H1 (cell line): ENCODE results near the gene KIAA0513. TPM values are rescaled to one million over a fixed set of nuclear protein-coding genes. Genes with fewer than 3 reads are reported as not detected.

ENCODE experiments used
- CTCF ChIA-PET: fragments of 300-600 bp; sonication (Branson Sonifier 250); formaldehyde crosslinking; loops from one replicate; lab custom pipeline; 2021; ENCODE audit not compliant: partially characterized antibody; lab: Charles Lee
- POLR2A ChIA-PET: fragments of 300-600 bp; sonication (Branson Sonifier 250); formaldehyde crosslinking; loops from one replicate; lab custom pipeline; 2021; ENCODE audit warnings: inconsistent platforms; ENCODE audit not compliant: partially characterized antibody; lab: Charles Lee
- DNase-seq, 2 experiments: peaks; one replicate each; pipeline versions ENCODE4 v3.0.0 to v3.0.0-alpha.2; 2010 to 2022; ENCODE audit warnings: low spot score in 2 of 2, low read depth in 1 of 2, mixed read lengths in 1 of 2
- FAIRE-seq: peaks from 2 replicates; lab custom pipeline; 2011; peaks lifted over from hg19 to GRCh38; lab: Jason Lieb, UNC
- H2AFZ ChIP-seq: 2 replicates; pipeline ENCODE4 v1.8.1; 2012; ENCODE audit warnings: low read length, inconsistent platforms
- H2AK5ac ChIP-seq: 2 replicates; pipeline ENCODE4 v1.6.1; 2013; ENCODE audit warnings: low read depth, low read length
- H2BK120ac ChIP-seq: replicated peaks from 2 replicates; pipeline ENCODE3; 2013; ENCODE audit warnings: low read depth, low read length, inconsistent platforms
- H2BK12ac ChIP-seq: 2 replicates; pipeline ENCODE4 v1.6.1; 2013; ENCODE audit warnings: low read depth, low read length
- H2BK15ac ChIP-seq: 2 replicates; pipeline ENCODE4 v1.6.1; 2013; ENCODE audit warnings: low read length
- H2BK20ac ChIP-seq: 2 replicates; pipeline ENCODE4 v1.6.1; 2013; ENCODE audit warnings: low read length
- H2BK5ac ChIP-seq: 2 replicates; pipeline ENCODE4 v1.6.1; 2013; ENCODE audit warnings: low read depth, low read length
- H3K14ac ChIP-seq: 2 replicates; pipeline ENCODE4 v1.6.1; 2013; ENCODE audit warnings: inconsistent platforms; ENCODE audit not compliant: insufficient read length
- H3K18ac ChIP-seq: 2 replicates; pipeline ENCODE4 v1.6.1; 2013; ENCODE audit warnings: low read length; ENCODE audit errors: extremely low read depth
- H3K23ac ChIP-seq: 2 replicates; pipeline ENCODE4 v1.6.1; 2013; ENCODE audit warnings: inconsistent platforms; ENCODE audit not compliant: insufficient read length
- H3K23me2 ChIP-seq: 2 replicates; pipeline ENCODE4 v1.6.1; 2013; ENCODE audit warnings: low read depth, low read length
- H3K27ac ChIP-seq: 2 replicates; pipeline ENCODE4 v1.6.1; 2011; ENCODE audit warnings: low read depth, low read length, inconsistent platforms
- H3K27me3 ChIP-seq, 4 experiments: replicated peaks in 1 of 4; 1 replicate in 1 of 4; 2 replicates in 3 of 4; pipeline versions ENCODE4 v1.6.1 to v1.8.1; 2011 to 2013; ENCODE audit warnings: low read length in 3 of 4, mild to moderate bottlenecking in 3 of 4, inconsistent platforms in 2 of 4, mixed read lengths in 2 of 4, moderate library complexity in 1 of 4; ENCODE audit not compliant: control insufficient read depth in 3 of 4, insufficient read depth in 3 of 4; ENCODE audit errors: extremely low read depth in 1 of 4
- H3K36me3 ChIP-seq, 4 experiments: 2 replicates each; pipeline versions ENCODE4 v1.6.1 to v1.8.1; 2011 to 2013; ENCODE audit warnings: mild to moderate bottlenecking in 4 of 4, low read length in 3 of 4, moderate library complexity in 2 of 4, control low read depth in 1 of 4, inconsistent platforms in 1 of 4; ENCODE audit not compliant: insufficient read depth in 4 of 4, control insufficient read depth in 2 of 4
- H3K4ac ChIP-seq: replicated peaks from 2 replicates; pipeline ENCODE3; 2013; ENCODE audit warnings: low read length, low read depth, mixed read lengths, inconsistent platforms; ENCODE audit not compliant: insufficient read length
- H3K4me1 ChIP-seq, 4 experiments: replicated peaks in 1 of 4; 1 replicate in 1 of 4; 2 replicates in 3 of 4; pipeline versions ENCODE4 v1.6.1 to v1.8.1; 2011 to 2013; ENCODE audit warnings: low read length in 3 of 4, inconsistent platforms in 2 of 4, mixed read lengths in 1 of 4; ENCODE audit not compliant: insufficient read depth in 4 of 4, control insufficient read depth in 3 of 4
- H3K4me2 ChIP-seq, 2 experiments: 2 replicates each; pipeline versions ENCODE4 v1.6.1 to v1.8.1; 2011 to 2013; ENCODE audit warnings: low read depth in 2 of 2, low read length in 2 of 2, control low read depth in 1 of 2, inconsistent platforms in 1 of 2, mild to moderate bottlenecking in 1 of 2; ENCODE audit not compliant: insufficient read depth in 1 of 2
- H3K4me3 ChIP-seq, 4 experiments: fragments of 200-600, 300-600 bp in 1 of 4; sonication (generic), shearing (Covaris generic), sonication (Bioruptor Twin) in 1 of 4; 2 replicates each; pipeline versions ENCODE4 v1.5.1 to v1.8.1; 2011 to 2016; ENCODE audit warnings: low read length in 4 of 4, low read depth in 3 of 4, control low read depth in 2 of 4, inconsistent platforms in 2 of 4, mild to moderate bottlenecking in 2 of 4, mixed read lengths in 1 of 4, moderate library complexity in 1 of 4; ENCODE audit not compliant: insufficient read depth in 2 of 4; ENCODE audit errors: extremely low read depth in 1 of 4
- H3K56ac ChIP-seq: replicated peaks from 2 replicates; pipeline ENCODE3; 2013; ENCODE audit warnings: low read depth, mild to moderate bottlenecking, mixed read lengths, low read length, inconsistent platforms; ENCODE audit not compliant: insufficient read length
- H3K79me1 ChIP-seq: 2 replicates; pipeline ENCODE4 v1.6.1; 2013; ENCODE audit warnings: low read depth, low read length, control low read depth
- H3K79me2 ChIP-seq, 2 experiments: 2 replicates each; pipeline versions ENCODE4 v1.6.1 to v1.8.1; 2012 to 2013; ENCODE audit warnings: low read length in 2 of 2, mild to moderate bottlenecking in 2 of 2, inconsistent platforms in 1 of 2; ENCODE audit not compliant: insufficient read depth in 2 of 2, control insufficient read depth in 1 of 2
- H3K9ac ChIP-seq, 4 experiments: replicated peaks in 1 of 4; 1 replicate in 1 of 4; 2 replicates in 3 of 4; pipeline versions ENCODE4 v1.6.1 to v1.8.1; 2011 to 2013; ENCODE audit warnings: low read depth in 3 of 4, low read length in 3 of 4, control low read depth in 2 of 4, mild to moderate bottlenecking in 2 of 4, moderate library complexity in 2 of 4, inconsistent platforms in 1 of 4; ENCODE audit errors: extremely low read depth in 1 of 4
- H3K9me3 ChIP-seq, 2 experiments: 2 replicates each; pipeline versions ENCODE4 v1.6.1 to v1.8.1; 2012 to 2013; ENCODE audit warnings: mild to moderate bottlenecking in 2 of 2, moderate library complexity in 2 of 2, control low read depth in 1 of 2, inconsistent platforms in 1 of 2, low read depth in 1 of 2, low read length in 1 of 2, mixed read lengths in 1 of 2; ENCODE audit not compliant: insufficient read depth in 2 of 2
- H4K20me1 ChIP-seq, 2 experiments: replicated peaks in 1 of 2; 2 replicates each; pipeline versions ENCODE3 to v1.8.1; 2011 to 2013; ENCODE audit warnings: inconsistent platforms in 2 of 2, low read length in 2 of 2, mild to moderate bottlenecking in 1 of 2; ENCODE audit not compliant: insufficient read depth in 2 of 2, control insufficient read depth in 1 of 2
- H4K5ac ChIP-seq: 2 replicates; pipeline ENCODE4 v1.6.1; 2013; ENCODE audit warnings: low read length, low read depth, mixed read lengths, inconsistent platforms; ENCODE audit not compliant: insufficient read length
- H4K8ac ChIP-seq: 2 replicates; pipeline ENCODE4 v1.8.0; 2013; ENCODE audit warnings: mild to moderate bottlenecking, moderate library complexity, low read length, inconsistent platforms; ENCODE audit not compliant: insufficient read depth; ENCODE audit errors: extremely low read depth
- H4K91ac ChIP-seq: replicated peaks from 2 replicates; pipeline ENCODE3; 2013; ENCODE audit warnings: low read length, mixed read lengths, inconsistent platforms; ENCODE audit not compliant: insufficient read length
- JUND ChIP-seq: IDR thresholded peaks from 2 replicates; pipeline ENCODE4 v1.6.1; 2011; ENCODE audit warnings: mild to moderate bottlenecking, improper control_type of control experiment, low read length
- NRF1 ChIP-seq: IDR thresholded peaks from 2 replicates; pipeline ENCODE4 v1.6.1; 2011; ENCODE audit warnings: mild to moderate bottlenecking, low read depth, low read length, improper control_type of control experiment
- POU5F1 ChIP-seq: IDR thresholded peaks from 2 replicates; pipeline ENCODE4 v1.6.1; 2011; ENCODE audit warnings: low read depth, mild to moderate bottlenecking, low read length, moderate library complexity
- SAP30 ChIP-seq: fragments of 300-600 bp; sonication (generic); IDR thresholded peaks from 2 replicates; pipeline ENCODE4 v1.7.1; 2012; ENCODE audit warnings: low read length, moderate library complexity, mild to moderate bottlenecking, inconsistent platforms; ENCODE audit not compliant: insufficient read depth, insufficient replicate concordance
- SIRT6 ChIP-seq: IDR thresholded peaks from one replicate; pipeline ENCODE4 v1.7.1; 2012; ENCODE audit warnings: low read length, inconsistent platforms
- YY1 ChIP-seq: IDR thresholded peaks from 2 replicates; pipeline ENCODE4 v1.6.1; 2011; ENCODE audit warnings: low read depth, mild to moderate bottlenecking, low read length
- WGBS, 2 experiments: shearing (Covaris generic) in 1 of 2; methylation state at CpG; one replicate each; pipeline versions ENCODE4 v1.1.6 to v1.1.7; 2013 to 2015; ENCODE audit warnings: low lambda C conversion rate in 2 of 2, mixed read lengths in 2 of 2, inconsistent platforms in 1 of 2, low coverage in 1 of 2, missing lambda C conversion rate in 1 of 2; ENCODE audit not compliant: insufficient replicate concordance in 2 of 2, insufficient coverage in 1 of 2, insufficient read length in 1 of 2; ENCODE audit errors: extremely low coverage in 1 of 2, missing lambda C conversion rate in 1 of 2; 5-methylcytosine and 5-hydroxymethylcytosine counted together
- polyA plus RNA-seq, 7 experiments: library from polyadenylated mRNA; depleted of rRNA in 3 of 7; stranded (reverse) in 5 of 7; unstranded in 2 of 7; fragments of >200 nt in 5 of 7; fragments of 200-250 nt in 2 of 7; gene quantifications; 1 replicate in 5 of 7; 2 replicates in 1 of 7; 4 replicates in 1 of 7; pipeline versions ENCODE4 v1.2.1 to v1.2.3, GENCODE V29; 2011 to 2013; ENCODE audit warnings: missing spikeins in 2 of 7, mixed read lengths in 2 of 7
- total RNA-seq: library from RNA; stranded (reverse); fragmentation: NEBNext Ultra II Directional; extraction: Animal tissue kit (Norgen Biotek cat#: 25700); gene quantifications from 2 replicates; pipeline ENCODE4 v1.2.1, GENCODE V29; 2021

KIAA0513 gene
- total and polyA plus RNA-seq, 2 of the 8 experiments (the other 6 are each of a cell fraction or from before 2014, with no cell fraction given) = 2.1 to 6.1 TPM

GRCh38 chr16:85077039-85077438 lies 49.4 kb downstream of the KIAA0513 start:
- 67% methylated on average over 10 of the region's 10 CpGs; no CpG with 5 or more reads in 1 of the 2 experiments for WGBS, 2 experiments
- POLR2A ChIA-PET = interaction anchor here (1.6 kb wide), 1 partner anchor 10 kb away, joined by 5 read pairs; no protein-coding TSS in a partner anchor
- Histone ChIP-seq H3K4me2 (no peak overlapping the region), H2AK5ac (no peak overlapping the region), H3K4me3 (no peak overlapping the region), H2BK5ac (no peak overlapping the region), H2BK20ac (no peak overlapping the region), H2BK15ac (no peak overlapping the region), H2AFZ (no peak overlapping the region), H2BK12ac (no peak overlapping the region), H3K23ac (no peak overlapping the region), H3K56ac (no peak overlapping the region), H3K79me1 (no peaks in the 10 kb centered on the region), H4K20me1 (no peaks in the 10 kb centered on the region), H3K18ac (no peak overlapping the region), H3K4me1 (peaks cover 5 to 27% (median 14%) of the 10 kb centered on the region in 4 experiments), H3K23me2 (no peaks in the 10 kb centered on the region), H4K5ac (no peak overlapping the region), H3K27me3 (peaks cover 0 to 39% (median 27%) of the 10 kb centered on the region in 4 experiments; a peak in 6 of 7 replicates), H2BK120ac (no peak overlapping the region), H3K36me3 (peaks cover 0 to 3% (median 0%) of the 10 kb centered on the region in 4 experiments; a peak in 1 of 8 replicates), H3K4ac (no peak overlapping the region), H4K8ac (no peak overlapping the region), H3K79me2 (no peaks in the 10 kb centered on the region), H4K91ac (no peak overlapping the region), H3K9me3 (no peaks in the 10 kb centered on the region), H3K9ac (no peak overlapping the region), H3K27ac (no peak overlapping the region), H3K14ac (no peak overlapping the region)
- TF ChIP-seq SIRT6 = no peak
- TF ChIP-seq NRF1 = no peak
- no peak for TF ChIP-seq YY1
- no peak for TF ChIP-seq SAP30
- TF ChIP-seq POU5F1 = no peak
- no peak for TF ChIP-seq JUND
- no peak for FAIRE-seq
- no peak for DNase-seq
- CTCF ChIA-PET = interaction anchor here (0.6 to 2.1 kb wide), 6 partner anchors 8 to 468 kb away, joined by 3 to 14 read pairs (median 3); no protein-coding TSS in a partner anchor
